Esophagus muscularis mucosa (tissue), 4 donors: Measurements from ENCODE around the gene CT45A5.
"Not testable (repeated sequence)": the region's sequence is repeated elsewhere in the genome, so short reads cannot be mapped to it uniquely, and the experiment has no call there.

Source experiments
- EP300 ChIP-seq: sonication (generic); formaldehyde crosslinking; IDR thresholded peaks from one replicate; pipeline ENCODE4 v1.6.1; 2017; ENCODE audit warnings: antibody characterized with exemption
- POLR2A ChIP-seq: fragments of 450-650 bp; IDR thresholded peaks from one replicate; pipeline ENCODE4 v1.6.1; 2017; ENCODE audit warnings: antibody characterized with exemption, moderate library complexity, mild to moderate bottlenecking, low read depth
- POLR2AphosphoS5 ChIP-seq, 2 donors: sonication (generic); formaldehyde crosslinking; IDR thresholded peaks; one replicate each; pipeline ENCODE4 v1.6.1; 2017; ENCODE audit warnings: antibody characterized with exemption in 2 of 2
- TF ChIP-seq, protein P1 (sequence below), 3 experiments: fragments of 200-600 bp in 2 of 3; fragments of 450-650 bp in 1 of 3; sonication (generic) in 2 of 3; IDR thresholded peaks; one replicate each; pipeline ENCODE4 v1.5.1; 2017 to 2019; ENCODE audit warnings: antibody characterized with exemption in 3 of 3, mild to moderate bottlenecking in 2 of 3, moderate library complexity in 1 of 3

DNA sequence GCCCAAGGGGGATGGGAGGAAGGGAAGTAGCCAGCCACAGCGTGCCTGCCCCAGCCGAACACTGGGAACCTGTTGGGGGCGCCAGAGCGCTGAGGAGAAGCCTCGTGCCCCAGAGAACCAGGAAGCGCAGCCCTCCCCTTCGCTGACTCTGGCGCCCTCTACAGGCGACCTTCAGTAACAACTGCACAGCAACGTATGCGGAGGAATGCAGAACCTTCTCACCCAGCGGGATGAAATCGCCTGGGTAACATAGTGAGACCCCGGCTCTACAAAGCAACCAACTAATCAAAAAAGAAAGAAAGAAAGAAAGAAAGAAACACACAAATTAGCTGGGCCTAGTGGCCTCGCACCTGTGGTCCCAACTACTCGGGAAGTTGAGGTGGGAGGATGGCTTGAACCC lies 17.4 kb upstream of the CT45A5 start, which contains the start of gene CT45A6:
- TF ChIP-seq POLR2A; EP300; POLR2AphosphoS5 (IDR thresholded peaks at IDR 0.05): not testable (repeated sequence)
- TF ChIP-seq, protein P1, sequence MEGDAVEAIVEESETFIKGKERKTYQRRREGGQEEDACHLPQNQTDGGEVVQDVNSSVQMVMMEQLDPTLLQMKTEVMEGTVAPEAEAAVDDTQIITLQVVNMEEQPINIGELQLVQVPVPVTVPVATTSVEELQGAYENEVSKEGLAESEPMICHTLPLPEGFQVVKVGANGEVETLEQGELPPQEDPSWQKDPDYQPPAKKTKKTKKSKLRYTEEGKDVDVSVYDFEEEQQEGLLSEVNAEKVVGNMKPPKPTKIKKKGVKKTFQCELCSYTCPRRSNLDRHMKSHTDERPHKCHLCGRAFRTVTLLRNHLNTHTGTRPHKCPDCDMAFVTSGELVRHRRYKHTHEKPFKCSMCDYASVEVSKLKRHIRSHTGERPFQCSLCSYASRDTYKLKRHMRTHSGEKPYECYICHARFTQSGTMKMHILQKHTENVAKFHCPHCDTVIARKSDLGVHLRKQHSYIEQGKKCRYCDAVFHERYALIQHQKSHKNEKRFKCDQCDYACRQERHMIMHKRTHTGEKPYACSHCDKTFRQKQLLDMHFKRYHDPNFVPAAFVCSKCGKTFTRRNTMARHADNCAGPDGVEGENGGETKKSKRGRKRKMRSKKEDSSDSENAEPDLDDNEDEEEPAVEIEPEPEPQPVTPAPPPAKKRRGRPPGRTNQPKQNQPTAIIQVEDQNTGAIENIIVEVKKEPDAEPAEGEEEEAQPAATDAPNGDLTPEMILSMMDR (IDR thresholded peaks at IDR 0.05) = not testable (repeated sequence)
